HepG2 (cell line): ENCODE data around the gene NADK2. TPM values are rescaled to one million over a fixed set of nuclear protein-coding genes. Genes with fewer than 3 reads are reported as not detected.

ENCODE experiments used
- ARHGAP35 ChIP-seq: sonication (generic); formaldehyde crosslinking; IDR thresholded peaks from 2 replicates; pipeline ENCODE4 v1.9.0; 2022; ENCODE audit warnings: mild to moderate bottlenecking, inconsistent platforms, moderate library complexity, missing genetic modification reagents, borderline replicate concordance
- FOXK1 ChIP-seq: sonication (generic); formaldehyde crosslinking; IDR thresholded peaks from 2 replicates; pipeline ENCODE4 v1.4.0; 2020; ENCODE audit warnings: low read depth, missing genetic modification reagents, borderline replicate concordance
- KLF9 ChIP-seq: IDR thresholded peaks from 2 replicates; pipeline ENCODE4 v1.6.1; 2016; ENCODE audit warnings: low read depth
- MATR3 ChIP-seq: sonication (generic); formaldehyde crosslinking; IDR thresholded peaks from 2 replicates; pipeline ENCODE4 v1.4.0; 2020; ENCODE audit warnings: missing genetic modification reagents
- MLXIP ChIP-seq: sonication (generic); formaldehyde crosslinking; IDR thresholded peaks from 2 replicates; pipeline ENCODE4 v1.9.0; 2021; ENCODE audit warnings: missing genetic modification reagents, borderline replicate concordance
- NFRKB ChIP-seq: fragments of 450-650 bp; IDR thresholded peaks from 2 replicates; pipeline ENCODE4 v1.6.1; 2017
- PHF5A ChIP-seq: IDR thresholded peaks from one replicate; pipeline ENCODE4 v1.6.1; 2018; ENCODE audit warnings: low read depth, missing genetic modification reagents; ENCODE audit not compliant: unreplicated experiment
- REXO4 ChIP-seq: sonication (generic); formaldehyde crosslinking; IDR thresholded peaks from 2 replicates; pipeline ENCODE4 v1.8.0; 2022; ENCODE audit warnings: missing genetic modification reagents, mild to moderate bottlenecking, borderline replicate concordance
- TEF ChIP-seq: sonication (generic); formaldehyde crosslinking; IDR thresholded peaks from 2 replicates; pipeline ENCODE4 v1.5.0; 2020; ENCODE audit warnings: missing genetic modification reagents
- U2AF2 ChIP-seq: fragments of 200-400 bp; formaldehyde crosslinking; IDR thresholded peaks from 2 replicates; pipeline ENCODE4 v1.6.1; 2017; ENCODE audit warnings: low read depth, mild to moderate bottlenecking, low read length
- ZBTB46 ChIP-seq: sonication (generic); formaldehyde crosslinking; IDR thresholded peaks from 2 replicates; pipeline ENCODE4 v1.4.0; 2020; ENCODE audit warnings: mild to moderate bottlenecking, missing genetic modification reagents, borderline replicate concordance
- ZNF180 ChIP-seq: sonication (generic); formaldehyde crosslinking; IDR thresholded peaks from 2 replicates; pipeline ENCODE4 v1.4.0; 2020; ENCODE audit warnings: low read depth, missing genetic modification reagents, borderline replicate concordance
- ZNF318 ChIP-seq: sonication (generic); formaldehyde crosslinking; IDR thresholded peaks from 2 replicates; pipeline ENCODE4 v1.4.0; 2020; ENCODE audit warnings: mild to moderate bottlenecking, missing genetic modification reagents
- ZNF776 ChIP-seq: sonication (generic); formaldehyde crosslinking; IDR thresholded peaks from 2 replicates; pipeline ENCODE4 v1.4.0; 2020; ENCODE audit warnings: mild to moderate bottlenecking, missing genetic modification reagents
- polyA plus RNA-seq, 8 experiments: library from polyadenylated mRNA; depleted of rRNA in 3 of 8; stranded (reverse) in 7 of 8; unstranded in 1 of 8; fragments of >200 nt; fragmentation: Illumina TruSeq in 4 of 8; extraction: Trizol in 4 of 8; gene quantifications; 2 replicates each; pipeline versions ENCODE4 v1.2.1 to v1.2.3, GENCODE V29; 2011 to 2016; ENCODE audit warnings: low read depth in 4 of 8, missing spikeins in 1 of 8, mixed read lengths in 1 of 8; ENCODE audit not compliant: insufficient read depth in 1 of 8
- total RNA-seq, 5 experiments: library from RNA; depleted of rRNA; stranded (reverse); fragments of >200 nt; fragmentation: Illumina TruSeq; extraction: Trizol; gene quantifications; 2 replicates each; pipeline ENCODE4 v1.2.3, GENCODE V29; 2016; ENCODE audit warnings: low read depth in 1 of 5

NADK2 gene
- total and polyA plus RNA-seq, 2 of the 13 experiments (the other 11 are each of a cell fraction or from before 2014, with no cell fraction given) = 13.9 to 71.4 TPM

GRCh38 chr5:36240779-36241630 lies 720 bp downstream of the NADK2 start (continued):
- TF ChIP-seq KLF9 (CRISPR knock-in tag) (peak; percentile 98), MLXIP (CRISPR knock-in tag) (no peak), ZNF180 (CRISPR knock-in tag) (no peak), FOXK1 (CRISPR knock-in tag) (no peak), ZBTB46 (CRISPR knock-in tag) (no peak), U2AF2 (no peak), NFRKB (no peak), ZNF776 (CRISPR knock-in tag) (peak; percentile 4; the same call in 1 of the 2 replicates), PHF5A (CRISPR knock-in tag) (no peak), MATR3 (CRISPR knock-in tag) (no peak), ZNF318 (CRISPR knock-in tag) (no peak), ARHGAP35 (no peak), REXO4 (CRISPR knock-in tag) (no peak), TEF (no peak; the same call in 1 of the 2 replicates)
